HG02610 (cell line): ENCODE data around the gene SHB.

Experiments used
- ATAC-seq: cut with Tn5 transposase; IDR thresholded peaks from one replicate; pipeline ENCODE4 v1.9.1; 2021; ENCODE audit warnings: mild to moderate bottlenecking, moderate library complexity; ENCODE audit not compliant: unreplicated experiment

The SHB gene

DNA sequence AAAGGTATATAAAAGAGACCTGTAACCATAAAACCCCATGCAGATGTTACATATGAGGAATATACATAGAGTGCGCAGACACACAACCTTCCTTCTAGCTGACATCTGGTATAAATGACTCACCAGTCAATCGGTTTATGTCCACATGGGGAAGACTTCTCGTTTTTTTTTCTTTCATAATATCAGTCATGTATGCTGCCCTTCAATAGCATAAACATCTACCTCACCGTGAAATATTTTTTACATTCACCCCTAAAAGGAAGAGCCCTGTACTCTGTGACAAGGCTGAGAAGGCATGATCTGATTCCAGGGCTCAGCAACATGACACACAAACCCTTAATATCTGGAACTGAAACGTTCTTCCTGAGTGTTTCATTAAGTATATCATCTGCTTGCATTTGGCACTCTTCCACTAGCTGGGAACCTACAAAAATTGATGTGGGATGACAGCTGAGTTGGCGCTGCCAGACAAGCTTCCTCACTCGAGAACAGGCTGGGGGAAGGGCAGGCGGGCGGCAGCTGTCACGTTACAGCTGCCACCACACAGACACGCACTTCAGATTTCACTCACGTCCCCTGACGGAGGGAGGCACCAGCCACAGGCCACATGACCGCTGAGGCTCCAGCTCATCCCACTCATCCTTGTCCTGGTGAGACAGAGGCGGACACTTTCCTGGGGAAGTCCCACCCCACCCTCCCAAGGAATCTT, 74.2 kb downstream of the SHB start:
- ATAC-seq: peak; percentile 76

GRCh38 chr9:37992924-37993349, 76.1 kb downstream of the SHB start:
- no peak for ATAC-seq

GRCh38 chr9:37990404-37991015, 78.5 kb downstream of the SHB start:
- no peak for ATAC-seq

DNA sequence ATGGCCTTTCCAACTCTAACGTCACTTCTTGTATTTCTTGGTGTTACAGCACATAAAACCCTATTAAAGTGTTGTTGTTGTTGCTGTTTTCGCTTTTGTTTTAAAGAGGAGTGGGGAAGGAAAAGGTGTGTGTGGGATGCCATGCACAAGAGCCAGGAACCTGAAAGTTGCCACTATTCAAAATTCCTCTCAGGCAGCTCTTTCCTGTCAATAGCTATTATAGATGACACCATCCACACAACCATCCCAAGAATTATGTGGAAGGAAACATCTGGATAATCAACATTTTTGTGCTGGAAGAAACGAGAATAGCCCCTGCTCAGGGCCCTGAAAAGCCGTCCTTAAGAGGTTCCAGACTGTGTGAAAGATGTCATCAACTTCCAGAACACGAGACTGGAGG, 79.3 kb downstream of the SHB start:
- no peak for ATAC-seq

DNA sequence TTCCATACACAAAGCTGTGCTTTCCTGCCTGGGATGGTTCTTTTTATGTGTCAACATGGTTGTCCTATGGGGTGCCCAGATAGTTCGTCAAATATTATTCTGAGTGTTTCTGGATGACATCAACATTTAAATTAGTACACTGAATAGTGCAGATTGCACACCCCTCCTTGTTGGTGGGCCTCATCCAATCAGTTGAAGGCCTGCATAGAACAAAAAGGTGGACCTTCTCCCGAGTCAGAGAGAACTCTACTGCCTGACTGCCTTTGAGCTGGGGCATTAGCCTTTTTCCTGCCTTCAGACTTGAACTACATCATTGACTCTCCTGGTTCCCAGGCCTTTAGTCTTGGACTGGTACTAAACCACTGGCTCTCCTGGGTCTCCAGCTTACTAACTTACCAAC, 80.4 kb downstream of the SHB start:
- ATAC-seq: no peak

- no peak for ATAC-seq
These were observed 81.0 kb downstream of the SHB start for GRCh38 chr9:37988041-37988440.

GRCh38 chr9:37987467-37987981, 81.5 kb downstream of the SHB start:
- ATAC-seq: no peak

GRCh38 chr9:37986771-37987258, 82.2 kb downstream of the SHB start:
- no peak for ATAC-seq

DNA sequence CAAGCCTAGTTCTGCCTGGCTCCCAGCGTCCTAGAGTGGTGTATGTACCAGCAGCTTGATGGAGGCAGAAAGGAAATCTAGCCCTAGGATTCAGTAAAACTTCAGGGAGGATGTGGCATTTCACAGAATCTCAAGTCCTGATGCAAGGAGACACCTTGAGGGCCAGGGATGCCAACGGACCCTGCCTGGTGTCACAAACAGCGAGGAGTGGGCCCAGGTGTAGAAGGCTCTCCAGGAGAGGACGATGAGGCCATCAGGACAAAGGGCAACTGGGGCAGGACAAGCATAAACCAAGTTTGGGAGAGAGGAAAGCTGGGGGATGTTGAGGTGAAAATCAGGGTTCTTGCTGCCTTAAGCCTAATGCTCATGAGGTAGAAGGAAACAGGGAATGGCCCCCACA, 83.0 kb downstream of the SHB start:
- ATAC-seq: no peak

GRCh38 chr9:37984672-37985611, 84.1 kb downstream of the SHB start:
- ATAC-seq: no peak

- no peak for ATAC-seq
These were observed 84.8 kb downstream of the SHB start for GRCh38 chr9:37984278-37984671.

- no peak for ATAC-seq
These were observed 85.5 kb downstream of the SHB start for GRCh38 chr9:37983381-37984067.

DNA sequence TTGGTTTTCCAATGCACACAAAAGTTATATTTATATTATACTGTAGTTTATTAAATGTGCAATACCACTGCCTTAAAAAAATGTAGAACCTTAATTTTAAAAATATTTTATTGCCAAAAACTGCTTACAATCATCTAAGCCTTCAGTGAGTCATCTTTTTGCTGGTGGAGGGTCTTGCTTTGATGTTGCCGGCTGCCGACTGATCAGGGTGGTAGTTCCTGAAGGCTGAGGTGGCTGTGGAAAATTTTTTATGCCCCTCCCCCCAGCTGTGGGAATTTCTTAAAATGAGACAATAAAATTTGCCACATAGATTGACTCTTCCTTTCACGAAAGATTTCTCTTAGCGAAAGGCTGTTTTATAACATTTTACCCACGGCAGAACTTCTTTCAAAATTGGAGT, 89.2 kb downstream of the SHB start:
- ATAC-seq: no peak

DNA sequence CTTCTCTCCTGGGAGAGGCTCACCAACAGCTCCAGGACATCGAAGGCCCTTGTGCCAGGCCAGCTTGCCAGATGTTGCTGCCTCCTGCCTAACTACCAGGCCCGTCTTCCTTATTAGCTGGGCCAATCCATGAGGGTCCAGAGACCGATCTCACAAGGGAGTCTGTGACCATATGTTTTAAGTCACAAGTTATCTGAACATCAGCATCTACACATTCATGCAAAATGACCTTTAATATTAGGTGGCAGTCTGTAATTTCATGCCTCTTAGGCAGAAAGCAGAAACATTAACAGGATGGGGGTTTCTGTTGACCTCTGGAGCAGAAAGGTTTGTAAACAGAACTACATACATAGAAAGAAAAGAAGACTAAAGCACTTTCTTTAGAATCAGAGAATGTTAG, 90.0 kb downstream of the SHB start:
- no peak for ATAC-seq

DNA sequence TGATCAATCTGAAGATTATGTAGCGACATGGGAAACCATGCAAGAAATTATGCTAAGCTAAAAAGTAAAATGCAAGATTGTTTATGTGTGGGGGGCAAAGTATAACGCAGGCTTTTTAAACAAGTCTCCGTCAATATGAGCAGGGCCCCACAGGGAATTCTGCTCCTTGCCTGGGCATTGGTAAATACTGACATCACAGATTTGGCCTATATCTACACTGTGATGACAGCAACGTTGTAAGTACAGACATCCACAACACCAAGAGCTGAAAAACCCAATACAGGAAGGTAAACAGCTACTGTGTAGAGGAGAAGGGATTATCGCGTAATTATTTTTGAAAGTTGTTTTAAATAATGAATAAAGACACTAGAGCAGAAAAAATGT, 90.6 kb downstream of the SHB start:
- no peak for ATAC-seq

DNA sequence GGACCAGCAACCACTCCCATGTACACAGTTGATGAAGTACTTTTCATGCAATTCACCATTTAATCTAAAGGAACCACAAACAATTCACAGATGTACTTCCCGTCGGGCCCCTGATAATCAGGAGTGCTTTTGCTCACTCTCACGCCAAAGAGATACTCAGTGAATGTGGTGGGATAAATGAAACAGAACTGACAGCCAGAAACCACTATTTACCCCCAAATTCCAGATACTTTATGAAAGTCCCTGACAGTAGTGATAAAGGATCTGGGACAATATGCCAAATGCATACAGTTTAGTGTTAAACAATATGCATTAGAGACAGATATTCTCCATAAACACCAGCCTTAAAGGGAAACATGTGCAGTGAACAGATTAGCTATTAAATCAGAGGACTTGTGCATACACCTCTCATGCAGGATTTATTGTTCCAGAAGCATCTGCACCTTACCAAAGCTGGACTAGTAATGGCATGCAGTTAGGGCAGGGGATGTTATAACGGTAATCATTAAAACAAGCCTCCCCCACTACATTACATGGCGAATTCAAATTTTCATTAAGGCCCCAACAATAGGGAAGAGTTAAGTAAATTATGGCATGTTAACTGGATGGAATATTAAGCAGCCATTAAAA, 91.1 kb downstream of the SHB start:
- ATAC-seq: no peak

DNA sequence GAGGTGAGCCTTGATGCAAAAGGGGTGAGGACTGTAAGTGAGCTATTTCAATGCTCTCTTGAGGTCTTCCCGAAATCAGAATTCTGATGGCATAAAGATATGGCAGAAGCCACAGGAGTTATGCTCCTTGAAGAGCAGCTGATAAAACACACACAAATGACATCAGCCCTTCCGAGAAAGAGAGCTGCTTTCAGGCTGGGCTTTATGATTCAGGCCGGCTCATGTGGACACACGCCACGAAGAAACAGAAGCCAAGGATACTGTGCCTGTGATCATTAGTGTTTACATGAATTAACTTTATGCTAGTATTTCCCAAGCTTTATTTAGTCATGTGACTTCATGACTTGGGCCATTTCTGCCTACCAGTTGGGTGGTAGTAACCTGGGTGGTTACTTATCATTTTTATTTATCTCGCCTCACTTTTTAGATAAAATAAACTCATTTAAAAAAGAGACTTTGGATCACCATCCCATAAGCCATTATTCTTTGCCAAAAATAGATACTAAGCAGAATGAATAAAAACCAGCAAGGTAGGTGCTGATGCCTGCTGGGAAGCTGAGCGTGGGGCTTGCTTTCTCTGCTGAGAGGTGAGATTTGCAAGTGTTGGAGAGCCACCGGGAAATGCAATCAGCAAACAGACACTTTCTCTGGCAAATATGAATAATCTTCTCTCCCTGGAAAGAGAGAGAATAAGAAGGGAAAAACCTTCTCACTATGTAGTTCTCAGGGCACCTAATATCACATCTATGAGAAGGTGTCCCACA, 92.1 kb downstream of the SHB start:
- no peak for ATAC-seq

- ATAC-seq: no peak
These were observed 93.4 kb downstream of the SHB start for GRCh38 chr9:37975639-37976038.

- no peak for ATAC-seq
These were observed 94.4 kb downstream of the SHB start for GRCh38 chr9:37974506-37975173.
